GM18867 (cell line): ENCODE measurements around the gene DOP1A.

ENCODE experiments used
- ATAC-seq: cut with Tn5 transposase; IDR thresholded peaks from one replicate; pipeline ENCODE4 v1.9.1; 2021; ENCODE audit warnings: mild to moderate bottlenecking, moderate library complexity; ENCODE audit not compliant: unreplicated experiment

The DOP1A gene

GRCh38 chr6:83067448-83068439 is at the start of gene DOP1A:
Gene DOP1A (plus strand): TSS chr6:83067671. CDS start chr6:83096978, 29,307 bp downstream.
- ATAC-seq: peak; percentile 81

- no peak for ATAC-seq
Observed at GRCh38 chr6:83019741-83020140, 47.7 kb upstream of the DOP1A start.

GRCh38 chr6:83031689-83032088 is 35.8 kb upstream of the DOP1A start:
- no peak for ATAC-seq

- no peak for ATAC-seq
Observed at GRCh38 chr6:83038246-83038645, 29.2 kb upstream of the DOP1A start.

GRCh38 chr6:83042467-83043053 is 24.9 kb upstream of the DOP1A start:
- no peak for ATAC-seq

- ATAC-seq: no peak
Observed at GRCh38 chr6:83044091-83044768, 23.2 kb upstream of the DOP1A start.

GRCh38 chr6:83047065-83047754 is 20.3 kb upstream of the DOP1A start:
- ATAC-seq: no peak

- no peak for ATAC-seq
Observed at GRCh38 chr6:83051377-83052172, 15.9 kb upstream of the DOP1A start.

- ATAC-seq: no peak
Observed at GRCh38 chr6:83053678-83054077, 13.8 kb upstream of the DOP1A start.

GRCh38 chr6:83055366-83055964 is 12.0 kb upstream of the DOP1A start:
- peak; percentile 48 for ATAC-seq

GRCh38 chr6:83057705-83058321 is 9.7 kb upstream of the DOP1A start:
- peak; percentile 82 for ATAC-seq

GRCh38 chr6:83061190-83061589 is 6.3 kb upstream of the DOP1A start:
- ATAC-seq: no peak

GRCh38 chr6:83062225-83062624 is 5.2 kb upstream of the DOP1A start:
- ATAC-seq: no peak

- ATAC-seq: peak; percentile 58
Observed at GRCh38 chr6:83065511-83066192, 1.8 kb upstream of the DOP1A start, which contains the start of gene UBE3D. Gene UBE3D (minus strand): TSS chr6:83065841. CDS start chr6:83065718, 123 bp downstream.

GRCh38 chr6:83068616-83069015 is 1.1 kb downstream of the DOP1A start:
- ATAC-seq: no peak

- ATAC-seq: no peak
Observed at GRCh38 chr6:83069633-83070032, 2.2 kb downstream of the DOP1A start.

- peak; percentile 53 for ATAC-seq
Observed at GRCh38 chr6:83071023-83071422, 3.6 kb downstream of the DOP1A start.

- no peak for ATAC-seq
Observed at GRCh38 chr6:83071707-83072106, 4.2 kb downstream of the DOP1A start.

GRCh38 chr6:83072726-83073125 is 5.3 kb downstream of the DOP1A start:
- no peak for ATAC-seq
